Subcutaneous adipose tissue (tissue), 4 donors: ENCODE data around the gene SAMM50. TPM values are rescaled to one million over a fixed set of nuclear protein-coding genes. Genes with fewer than 3 reads are reported as not detected.

Experiments used
- total RNA-seq, 4 donors: library from RNA; depleted of rRNA; stranded (reverse); fragments of >200 nt; gene quantifications; one replicate each; pipeline ENCODE4 v1.1.0, GENCODE V29; 2016
- TF ChIP-seq, protein P1 (sequence below): fragments of 450-650 bp; IDR thresholded peaks from one replicate; pipeline ENCODE4 v1.5.1; 2016; ENCODE audit warnings: low read depth, mild to moderate bottlenecking, control low read depth, antibody characterized with exemption, moderate library complexity

SAMM50 gene
- total RNA-seq, 4 donors from 2014 or later, result 31.3 to 54.1 (median 42.2) TPM

DNA sequence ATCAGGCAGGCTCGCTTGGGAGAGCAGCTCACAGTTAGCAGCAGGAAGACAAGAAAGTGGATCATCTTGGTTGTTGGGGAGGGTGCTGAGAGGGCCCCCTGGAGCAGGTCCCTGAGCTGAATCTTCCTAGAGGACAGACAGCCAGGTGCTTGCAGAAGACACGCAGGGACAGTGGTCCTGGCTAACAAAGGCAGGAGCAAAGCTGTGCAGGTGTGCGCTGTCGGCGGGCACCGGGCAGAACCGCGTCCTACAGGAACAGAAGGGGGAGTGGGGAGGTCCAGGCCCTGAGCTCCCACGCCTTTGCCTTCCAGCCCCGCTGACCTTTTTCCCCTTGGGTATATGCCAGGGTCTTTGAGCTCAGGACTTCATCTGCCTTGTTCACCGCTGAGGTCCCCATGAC is 38.8 kb downstream of the SAMM50 start:
- TF ChIP-seq, protein P1, sequence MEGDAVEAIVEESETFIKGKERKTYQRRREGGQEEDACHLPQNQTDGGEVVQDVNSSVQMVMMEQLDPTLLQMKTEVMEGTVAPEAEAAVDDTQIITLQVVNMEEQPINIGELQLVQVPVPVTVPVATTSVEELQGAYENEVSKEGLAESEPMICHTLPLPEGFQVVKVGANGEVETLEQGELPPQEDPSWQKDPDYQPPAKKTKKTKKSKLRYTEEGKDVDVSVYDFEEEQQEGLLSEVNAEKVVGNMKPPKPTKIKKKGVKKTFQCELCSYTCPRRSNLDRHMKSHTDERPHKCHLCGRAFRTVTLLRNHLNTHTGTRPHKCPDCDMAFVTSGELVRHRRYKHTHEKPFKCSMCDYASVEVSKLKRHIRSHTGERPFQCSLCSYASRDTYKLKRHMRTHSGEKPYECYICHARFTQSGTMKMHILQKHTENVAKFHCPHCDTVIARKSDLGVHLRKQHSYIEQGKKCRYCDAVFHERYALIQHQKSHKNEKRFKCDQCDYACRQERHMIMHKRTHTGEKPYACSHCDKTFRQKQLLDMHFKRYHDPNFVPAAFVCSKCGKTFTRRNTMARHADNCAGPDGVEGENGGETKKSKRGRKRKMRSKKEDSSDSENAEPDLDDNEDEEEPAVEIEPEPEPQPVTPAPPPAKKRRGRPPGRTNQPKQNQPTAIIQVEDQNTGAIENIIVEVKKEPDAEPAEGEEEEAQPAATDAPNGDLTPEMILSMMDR, result no peak

DNA sequence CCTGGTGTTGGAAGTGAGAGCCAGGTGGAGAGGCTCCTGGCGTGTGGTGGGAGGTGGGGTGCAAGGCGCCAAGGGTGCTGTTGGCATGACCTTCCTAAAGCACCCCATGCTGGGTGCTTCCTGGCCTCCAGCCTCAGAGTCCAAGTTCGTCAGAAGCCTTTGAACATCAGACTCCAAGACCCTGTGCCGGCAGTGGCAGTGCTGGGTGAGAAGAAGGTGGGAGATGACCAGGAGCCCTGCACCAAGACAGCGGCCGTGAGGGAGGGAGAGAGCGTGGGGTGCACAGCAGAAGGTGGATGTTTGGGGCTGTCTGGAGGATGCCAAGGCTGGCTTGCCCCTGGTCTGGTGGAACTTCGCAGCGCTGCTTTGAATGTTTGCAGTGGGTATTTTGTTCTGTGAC is 39.2 kb downstream of the SAMM50 start:
- TF ChIP-seq, protein P1, result no peak

DNA sequence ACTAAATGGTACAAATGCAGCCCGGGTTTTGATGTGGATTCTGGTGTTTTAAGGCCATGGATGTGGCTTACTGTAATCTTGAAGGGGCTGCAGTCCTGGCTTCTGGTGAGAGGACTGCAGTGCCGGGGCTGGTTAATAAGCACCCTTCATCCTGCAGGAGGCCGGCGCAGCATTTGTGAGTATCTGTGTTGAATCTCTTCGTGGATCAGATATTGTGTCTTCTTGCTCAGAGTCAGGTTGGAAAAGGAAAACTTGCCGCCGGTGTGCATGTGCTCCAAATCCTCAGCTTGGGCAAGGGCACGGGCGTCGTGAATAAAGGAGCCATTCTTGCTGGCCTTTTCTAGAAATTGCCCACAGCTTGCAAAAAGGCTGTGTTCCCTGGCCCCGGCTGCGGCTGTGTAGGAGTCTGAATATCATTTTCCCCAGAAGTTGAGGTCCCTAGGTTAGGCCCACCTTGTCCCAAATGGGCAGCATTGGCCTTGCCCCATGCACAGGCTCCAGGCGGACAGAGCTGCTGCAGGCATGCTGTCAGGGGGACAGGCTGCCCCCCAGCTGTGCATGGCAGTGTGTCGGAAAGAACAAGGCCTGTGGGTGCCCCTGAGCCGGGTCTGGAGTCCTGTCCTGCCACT is 39.9 kb downstream of the SAMM50 start:
- TF ChIP-seq, protein P1, result no peak

- TF ChIP-seq, protein P1, result no peak
Observed at GRCh38 chr22:43995798-43996169, 40.5 kb downstream of the SAMM50 start.

- TF ChIP-seq, protein P1, result no peak
Observed at GRCh38 chr22:43996170-43996980, 41.1 kb downstream of the SAMM50 start.

DNA sequence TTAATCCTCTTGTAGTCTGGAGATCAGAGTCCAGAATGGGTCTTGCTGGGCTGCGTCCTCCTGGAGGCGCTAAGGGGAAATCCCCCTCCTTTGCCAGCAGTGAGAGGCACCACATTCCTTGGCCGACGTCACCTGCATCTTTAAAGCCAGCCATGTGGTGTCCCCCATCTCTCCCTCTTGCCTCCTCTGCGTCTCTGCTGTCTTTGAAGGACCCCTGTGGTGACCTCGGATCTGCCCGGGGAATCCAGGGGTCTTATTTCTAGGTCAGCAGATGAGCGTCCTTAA is 41.7 kb downstream of the SAMM50 start:
- TF ChIP-seq, protein P1, result no peak

- TF ChIP-seq, protein P1, result no peak
Observed at GRCh38 chr22:43998679-43999264, 43.5 kb downstream of the SAMM50 start.
